Measurements from ENCODE around the gene TMEM144.

The TMEM144 gene

DNA sequence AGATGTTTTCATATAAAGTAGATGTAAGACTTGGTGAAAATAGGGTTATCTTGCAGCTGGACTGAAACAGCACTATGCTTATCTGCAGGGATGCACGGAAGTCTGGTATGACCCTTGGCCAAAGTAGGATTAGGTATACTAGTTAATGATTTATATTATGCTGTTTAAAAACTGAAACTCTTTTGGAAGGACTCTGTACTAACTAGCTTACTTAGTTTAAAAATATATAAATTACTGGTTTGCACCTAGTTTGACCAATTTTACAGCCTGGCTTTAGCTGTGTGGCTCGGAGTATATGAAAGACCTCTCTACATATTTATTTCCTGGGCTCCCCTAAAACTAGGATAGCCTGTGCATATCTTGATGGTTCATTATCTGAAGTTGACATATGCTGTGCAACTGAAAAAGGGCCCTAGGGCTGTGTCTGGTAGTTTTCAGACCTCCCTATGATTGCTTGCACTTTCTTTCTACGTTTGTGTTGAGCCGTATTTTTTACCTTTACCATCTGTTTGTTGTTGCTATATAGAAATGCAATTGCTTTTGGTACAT, 89.2 kb downstream of the TMEM144 start:
- DNase-seq (ENCODE audit: low spot score) = no peak

GRCh38 chr4:158300012-158300411, 89.7 kb downstream of the TMEM144 start:
- DNase-seq (ENCODE audit: low spot score) = no peak

- peak; percentile 69 for DNase-seq (ENCODE audit: low spot score)
Observed at GRCh38 chr4:158302076-158302866, 92.0 kb downstream of the TMEM144 start.

DNA sequence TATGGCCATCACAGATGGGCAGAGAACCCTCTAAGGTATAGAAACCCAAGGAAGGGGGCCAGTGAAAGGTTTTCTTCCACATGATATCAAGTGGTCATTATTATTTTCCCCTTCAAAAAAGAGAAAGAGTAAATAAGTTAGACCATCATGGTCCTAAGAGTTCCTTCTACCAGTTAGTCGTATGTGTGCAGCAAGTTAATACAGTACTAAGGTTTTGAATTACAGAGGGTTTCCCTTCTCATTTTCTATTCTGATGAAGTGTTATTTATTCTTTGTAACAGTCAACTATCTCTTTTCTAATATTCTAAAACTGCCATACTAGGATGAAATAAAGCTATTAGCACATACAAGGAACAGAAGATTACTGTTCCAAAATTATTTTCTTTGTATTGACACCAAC, 94.4 kb downstream of the TMEM144 start:
- no peak for DNase-seq (ENCODE audit: low spot score)

Measured in GM03348 (cell line).